Muscle layer of duodenum (tissue), 2 donors: ENCODE data around the gene DEDD2.

Experiments used
- H3K27ac ChIP-seq: one replicate; pipeline ENCODE4 v1.7.0; 2013; ENCODE audit warnings: mild to moderate bottlenecking, low read length
- H3K27me3 ChIP-seq: one replicate; pipeline ENCODE4 v1.7.0; 2013; ENCODE audit warnings: low read depth, mild to moderate bottlenecking, control low read depth, low read length
- H3K36me3 ChIP-seq, 2 donors: one replicate each; pipeline ENCODE4 v1.7.0; 2013; ENCODE audit warnings: low read length in 2 of 2, control low read depth in 1 of 2, mild to moderate bottlenecking in 1 of 2; ENCODE audit not compliant: insufficient read depth in 2 of 2, control insufficient read depth in 1 of 2
- H3K4me1 ChIP-seq, 2 donors: one replicate each; pipeline ENCODE4 v1.7.0; 2013; ENCODE audit warnings: low read length in 2 of 2, mild to moderate bottlenecking in 2 of 2, control low read depth in 1 of 2, moderate library complexity in 1 of 2; ENCODE audit not compliant: insufficient read depth in 2 of 2, control insufficient read depth in 1 of 2
- H3K4me3 ChIP-seq, 2 donors: one replicate each; pipeline ENCODE4 v1.7.0; 2013; ENCODE audit warnings: low read length in 2 of 2, low read depth in 1 of 2, mild to moderate bottlenecking in 1 of 2
- H3K9me3 ChIP-seq, 2 donors: one replicate each; pipeline ENCODE4 v1.7.0; 2013; ENCODE audit warnings: low read length in 2 of 2, control low read depth in 1 of 2, mild to moderate bottlenecking in 1 of 2; ENCODE audit not compliant: control insufficient read depth in 1 of 2
- donor health status: healthy.

The DEDD2 gene

DNA sequence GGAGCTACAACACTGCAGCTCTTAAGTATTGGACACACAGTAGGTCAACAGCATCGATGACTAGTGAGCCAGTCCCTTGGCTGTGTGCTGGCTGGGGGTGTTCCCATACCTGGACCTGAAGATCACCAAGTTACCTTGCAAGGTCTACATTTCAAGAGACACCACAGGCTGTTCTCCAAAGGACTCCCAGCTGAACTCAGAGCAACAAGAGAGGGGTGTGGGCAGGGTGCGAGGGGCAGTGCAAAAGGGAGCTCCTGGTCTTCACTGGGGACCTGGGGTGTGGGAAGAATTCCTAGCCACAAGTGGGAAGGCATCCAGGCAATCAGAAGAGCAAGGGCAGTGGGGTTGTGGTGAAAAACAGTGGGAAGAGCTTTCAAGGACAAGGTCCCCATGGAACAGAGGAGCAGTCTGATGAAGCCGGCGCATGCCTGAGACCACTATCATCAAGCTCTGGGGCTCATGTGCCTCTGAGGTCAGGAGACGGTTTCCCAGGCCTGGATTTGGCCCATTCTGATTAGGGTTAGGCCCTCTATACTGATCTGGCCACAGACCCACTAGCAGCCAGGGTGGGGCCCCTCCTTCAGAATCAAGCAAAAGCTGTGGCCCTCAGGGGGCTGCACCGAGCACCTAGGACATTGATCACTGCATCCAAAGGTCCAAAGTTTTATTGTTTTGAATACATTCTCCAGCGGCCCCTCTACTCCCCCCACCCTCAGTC lies 29.6 kb upstream of the DEDD2 start:
- Histone ChIP-seq H3K4me1 (peaks cover 13 to 73% of the 10 kb centered on the region in 2 donors), H3K27me3 (no peaks in the 10 kb centered on the region), H3K36me3 (peaks cover 10 to 18% of the 10 kb centered on the region in 2 donors), H3K4me3 (no peak overlapping the region), H3K27ac (peak overlapping the region; percentile 68), H3K9me3 (no peaks in the 10 kb centered on the region)

DNA sequence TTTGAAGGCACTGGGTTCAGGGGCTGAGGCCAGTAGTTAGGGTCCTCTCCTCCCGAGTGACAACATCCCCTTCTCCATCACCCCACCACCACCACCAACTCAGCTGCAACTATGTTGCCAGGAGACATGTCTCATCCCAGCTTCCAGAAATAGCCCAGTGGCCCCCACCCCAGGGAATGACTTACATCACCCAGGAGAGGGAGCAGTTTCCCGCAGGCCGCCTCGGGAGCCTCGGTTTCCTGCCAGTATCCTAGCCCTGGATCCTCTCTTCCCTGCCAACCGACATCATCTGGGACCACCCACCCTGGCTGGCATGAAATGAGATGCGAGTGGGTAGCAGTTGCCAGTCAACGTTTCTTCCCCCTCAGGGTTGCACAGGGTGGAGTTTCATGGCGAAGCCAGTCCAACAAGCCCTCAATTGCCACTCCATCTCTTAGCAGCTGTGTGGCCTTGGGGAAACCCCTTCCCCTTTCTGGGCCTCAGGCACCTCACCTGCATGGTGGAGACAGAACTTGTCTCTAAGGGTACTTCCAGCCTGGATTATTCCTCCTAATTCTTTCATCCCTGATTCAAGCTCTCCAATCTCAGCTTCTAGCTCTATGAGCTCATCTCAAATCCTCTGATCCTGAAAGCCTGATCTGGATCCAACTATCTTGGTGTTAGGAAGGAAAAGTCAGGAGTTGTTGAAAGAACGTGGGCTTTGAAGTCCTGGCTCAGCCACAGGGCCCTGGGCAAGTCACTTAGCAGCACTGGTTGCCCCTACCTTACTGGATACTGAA lies 28.9 kb upstream of the DEDD2 start:
- H3K4me3 ChIP-seq: no peak overlapping the region
- H3K36me3 ChIP-seq: peaks cover 10 to 18% of the 10 kb centered on the region in 2 donors
- H3K27ac ChIP-seq: peak overlapping the region; percentile 68
- peaks cover 7 to 71% of the 10 kb centered on the region in 2 donors for H3K4me1 ChIP-seq
- H3K27me3 ChIP-seq: no peaks in the 10 kb centered on the region
- no peaks in the 10 kb centered on the region for H3K9me3 ChIP-seq

DNA sequence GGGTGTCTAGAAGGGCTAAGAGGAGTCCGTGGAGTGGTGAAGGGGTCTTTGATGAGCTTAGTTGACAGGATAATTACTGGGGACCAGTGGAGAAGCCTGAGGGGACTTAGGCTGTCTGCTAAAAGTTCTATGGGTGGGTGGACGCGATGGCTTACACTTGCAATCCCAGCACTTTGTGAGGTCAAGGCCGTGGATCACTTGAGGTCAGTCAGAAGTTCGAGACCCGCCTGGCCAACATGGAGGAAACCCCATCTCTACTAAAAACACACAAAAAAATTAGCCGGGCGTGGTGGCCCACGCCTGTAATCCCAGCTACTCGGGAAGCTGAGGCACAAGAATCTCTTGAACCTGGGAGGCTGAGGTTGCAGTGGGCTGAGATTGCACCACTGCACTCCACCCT lies 27.8 kb upstream of the DEDD2 start:
- Histone ChIP-seq H3K9me3 (no peaks in the 10 kb centered on the region), H3K27me3 (no peaks in the 10 kb centered on the region), H3K27ac (peak overlapping the region; percentile 99), H3K36me3 (peaks cover 10 to 21% of the 10 kb centered on the region in 2 donors), H3K4me3 (peak overlapping the region; percentile 75 to 91), H3K4me1 (peaks cover 13 to 72% of the 10 kb centered on the region in 2 donors)

DNA sequence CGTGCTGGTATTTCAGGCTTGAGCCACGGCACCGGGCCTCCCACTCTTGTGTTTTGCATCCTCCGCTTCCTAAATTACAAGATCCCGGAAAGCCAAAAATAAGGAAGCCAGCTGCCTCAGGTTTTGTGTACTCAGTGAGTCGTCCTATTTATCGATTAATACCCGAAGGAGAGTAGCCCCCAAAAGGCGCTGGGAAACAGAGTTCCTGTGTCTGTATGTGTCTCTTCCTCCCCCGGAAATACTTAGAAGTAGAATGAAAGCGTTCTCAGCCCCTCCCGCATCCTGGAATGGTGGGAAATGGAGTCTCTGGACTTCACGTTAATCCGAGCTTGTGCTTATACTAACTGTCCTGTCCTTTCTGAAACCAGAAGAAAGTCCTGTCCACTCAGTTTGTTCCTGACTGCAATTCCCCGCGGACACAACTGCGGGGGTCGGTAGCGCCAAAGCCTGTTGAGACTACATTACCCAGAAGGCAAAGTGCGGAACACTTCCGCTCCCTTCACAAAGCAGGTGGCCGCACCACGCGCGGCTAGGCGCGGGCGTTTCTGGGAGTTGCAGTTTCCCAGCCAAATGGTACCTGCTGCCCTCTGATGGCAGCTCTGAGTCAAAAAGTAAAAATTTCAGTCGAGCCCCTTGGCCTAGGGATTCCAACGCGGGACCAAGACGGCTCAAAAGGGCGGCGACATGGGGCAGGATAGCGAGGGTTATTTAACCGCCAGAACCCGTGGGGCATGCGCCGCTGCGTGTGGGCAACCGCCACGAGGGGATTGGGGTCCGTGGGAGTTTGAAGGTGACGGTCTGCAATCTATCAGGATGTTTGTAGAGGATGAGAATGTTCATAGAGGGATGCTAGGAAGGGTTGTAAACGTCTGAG lies 27.1 kb upstream of the DEDD2 start:
- Histone ChIP-seq H3K27me3 (no peaks in the 10 kb centered on the region), H3K27ac (peak overlapping the region; percentile 99), H3K4me1 (peaks cover 15 to 70% of the 10 kb centered on the region in 2 donors), H3K9me3 (no peaks in the 10 kb centered on the region), H3K36me3 (peaks cover 6 to 24% of the 10 kb centered on the region in 2 donors), H3K4me3 (peak overlapping the region; percentile 75 to 91)

DNA sequence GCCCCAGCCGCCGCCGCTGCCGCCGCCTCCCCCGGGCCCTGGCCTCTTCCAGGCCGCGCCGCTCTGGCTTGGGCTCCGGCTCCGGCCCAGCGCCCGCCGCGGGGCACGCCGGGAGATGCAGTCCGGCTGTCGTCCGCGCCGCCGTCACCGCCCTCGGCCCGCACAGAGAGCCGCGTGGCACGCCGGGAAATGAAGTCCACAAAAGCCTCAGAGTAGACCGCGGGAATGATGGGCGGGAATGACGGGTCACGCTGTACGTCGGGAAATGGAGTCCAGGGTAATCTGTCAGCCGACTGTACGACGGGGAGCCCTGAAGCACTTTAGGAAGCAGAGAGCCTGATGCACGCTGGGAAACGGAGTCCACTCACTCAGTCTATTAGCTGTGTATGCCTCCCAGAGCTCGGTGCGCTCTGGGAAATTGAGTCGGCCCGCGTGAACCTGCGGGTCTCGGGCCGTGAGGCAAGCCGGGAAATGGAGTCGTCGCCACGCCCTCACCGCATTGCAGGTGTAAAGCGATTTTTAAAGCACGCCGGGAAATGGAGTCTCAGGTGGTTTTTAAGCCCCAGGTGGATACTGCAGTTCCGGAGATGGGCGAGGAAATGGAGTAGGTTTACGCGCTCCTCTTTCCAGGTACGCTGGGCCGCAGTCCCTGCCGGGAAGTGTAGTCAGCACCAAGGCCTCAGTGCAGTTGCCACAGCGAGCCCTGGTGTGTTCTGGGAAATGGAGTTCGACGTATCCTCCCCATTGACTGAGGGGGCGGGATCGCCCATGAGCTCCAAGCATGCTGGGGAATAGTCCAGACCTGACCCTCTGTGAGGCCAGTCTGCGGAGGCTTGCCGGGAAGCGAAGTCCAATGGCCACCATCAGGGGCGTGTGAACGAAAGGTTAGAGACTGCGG lies 25.3 kb upstream of the DEDD2 start, which contains the start of gene GSK3A:
GSK3A (minus strand) TSS at position 91 of the 898 bp plus-strand sequence. CDS start 137 bp downstream, outside the sequence.
- H3K27ac ChIP-seq: peak within 1 kb of the TSS; percentile 99
- H3K36me3 ChIP-seq: peaks cover 6 to 15% of the 10 kb centered on the region in 2 donors
- no peaks in the 10 kb centered on the region for H3K9me3 ChIP-seq
- H3K4me1 ChIP-seq: peaks cover 15 to 60% of the 10 kb centered on the region in 2 donors
- H3K4me3 ChIP-seq: peak within 1 kb of the TSS; percentile 75 to 77
- H3K27me3 ChIP-seq: no peaks in the 10 kb centered on the region

DNA sequence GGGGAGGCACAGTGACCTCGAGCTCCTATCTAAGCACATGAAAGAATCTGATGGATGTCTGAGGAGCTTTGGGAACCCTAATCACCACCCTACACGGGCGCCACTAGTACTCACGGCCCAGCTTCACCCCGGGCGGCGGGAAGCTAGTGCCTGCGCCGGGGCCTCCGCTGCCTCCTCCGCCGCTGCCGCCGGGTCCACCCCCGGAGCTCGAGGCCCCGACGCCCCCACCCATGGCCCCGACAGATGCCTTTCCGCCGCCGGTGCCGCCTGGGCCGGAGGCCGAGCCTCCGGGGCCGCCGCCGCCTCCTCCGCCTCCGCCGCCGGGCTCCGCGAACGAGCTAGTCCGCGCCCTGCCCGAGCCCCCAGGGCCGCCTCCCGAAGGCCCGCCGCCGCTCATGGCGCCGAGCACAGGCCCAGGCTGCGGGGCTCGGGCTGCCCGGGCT lies 24.6 kb upstream of the DEDD2 start:
- Histone ChIP-seq H3K4me1 (peaks cover 15 to 54% of the 10 kb centered on the region in 2 donors), H3K4me3 (peak overlapping the region; percentile 66 to 77), H3K9me3 (no peaks in the 10 kb centered on the region), H3K27me3 (no peaks in the 10 kb centered on the region), H3K27ac (peak overlapping the region; percentile 74), H3K36me3 (peaks cover 6 to 15% of the 10 kb centered on the region in 2 donors)

DNA sequence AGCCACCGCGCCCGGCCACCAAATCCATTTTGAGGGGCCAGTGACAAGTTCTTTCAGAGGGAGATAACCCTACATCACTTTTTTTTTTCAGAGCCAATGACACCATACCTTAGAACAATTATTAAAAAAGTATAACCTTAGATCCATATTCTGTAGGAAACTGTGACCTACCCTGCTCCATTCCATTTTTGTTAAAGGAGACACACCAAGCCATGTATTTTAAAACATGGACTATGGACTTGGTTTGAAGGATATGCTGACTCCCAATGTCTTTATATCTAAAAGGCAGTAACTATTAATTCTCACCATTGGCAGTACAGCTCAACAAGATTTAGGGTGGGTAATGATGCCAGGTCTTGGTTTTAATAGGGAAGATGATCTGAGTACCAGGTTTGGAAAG lies 23.8 kb upstream of the DEDD2 start:
- Histone ChIP-seq H3K36me3 (peaks cover 3 to 23% of the 10 kb centered on the region in 2 donors), H3K27ac (peak overlapping the region; percentile 74), H3K27me3 (no peaks in the 10 kb centered on the region), H3K4me1 (peaks cover 13 to 46% of the 10 kb centered on the region in 2 donors), H3K9me3 (no peaks in the 10 kb centered on the region), H3K4me3 (peak overlapping the region; percentile 66 to 77)

DNA sequence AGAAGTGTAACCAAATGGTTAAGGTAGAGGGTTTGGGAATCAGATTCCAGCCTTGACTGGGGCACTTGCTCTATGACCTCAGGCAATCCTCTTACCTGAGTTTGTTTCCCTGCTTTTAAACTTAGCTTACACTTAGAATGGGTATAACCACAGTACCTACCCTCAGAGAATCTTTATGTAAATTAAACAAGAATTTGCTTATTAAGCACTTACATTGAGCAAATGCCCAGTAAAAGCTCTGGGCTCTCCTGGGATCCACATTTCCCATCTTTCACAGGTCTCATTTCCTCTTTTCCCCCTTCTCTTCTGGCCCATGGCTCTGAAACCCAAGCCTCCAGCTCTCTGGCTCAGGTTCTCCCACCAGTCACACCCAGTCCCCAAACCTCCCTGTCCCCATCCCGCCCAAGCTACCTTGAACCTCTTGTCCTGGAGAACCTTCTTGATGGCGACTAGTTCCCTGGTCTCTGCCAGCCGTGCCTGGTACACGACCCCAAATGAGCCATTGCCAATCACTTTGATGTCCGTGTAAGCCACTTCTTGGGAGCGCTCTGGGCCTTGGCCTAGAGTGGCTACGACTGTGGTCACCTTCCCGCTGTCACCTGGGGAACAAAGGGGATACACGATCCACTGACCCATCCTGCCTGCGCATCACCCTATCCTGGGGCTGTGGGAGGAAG lies 22.2 kb upstream of the DEDD2 start:
- H3K36me3 ChIP-seq: peaks cover 14 to 39% of the 10 kb centered on the region in 2 donors
- no peaks in the 10 kb centered on the region for H3K9me3 ChIP-seq
- H3K4me3 ChIP-seq: no peak overlapping the region
- H3K27me3 ChIP-seq: no peaks in the 10 kb centered on the region
- no peak overlapping the region for H3K27ac ChIP-seq
- peaks cover 9 to 31% of the 10 kb centered on the region in 2 donors for H3K4me1 ChIP-seq

DNA sequence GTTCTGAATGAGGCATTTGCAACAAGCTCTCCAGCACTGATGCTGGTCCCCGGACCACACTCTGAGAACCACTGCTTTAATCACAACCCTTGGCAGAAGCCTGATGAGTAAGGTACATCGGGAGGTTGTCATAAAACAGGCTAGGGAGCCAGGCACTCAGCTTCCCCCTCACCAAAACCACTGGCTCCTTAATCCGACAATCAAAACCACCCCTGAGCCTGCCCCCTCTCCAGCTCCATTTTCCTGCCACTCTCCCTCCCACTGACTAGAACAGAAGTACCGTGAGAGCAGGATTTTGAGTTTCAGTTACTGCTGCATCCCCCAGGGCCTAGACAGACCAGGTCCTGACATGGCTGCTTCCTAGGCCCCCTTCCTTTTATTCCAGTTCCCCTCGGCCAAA lies 17.7 kb upstream of the DEDD2 start:
- H3K36me3 ChIP-seq: peaks cover 49 to 76% of the 10 kb centered on the region in 2 donors
- H3K4me1 ChIP-seq: peaks cover 2 to 9% of the 10 kb centered on the region in 2 donors
- no peaks in the 10 kb centered on the region for H3K9me3 ChIP-seq
- no peak overlapping the region for H3K27ac ChIP-seq
- H3K27me3 ChIP-seq: no peaks in the 10 kb centered on the region
- no peak overlapping the region for H3K4me3 ChIP-seq

DNA sequence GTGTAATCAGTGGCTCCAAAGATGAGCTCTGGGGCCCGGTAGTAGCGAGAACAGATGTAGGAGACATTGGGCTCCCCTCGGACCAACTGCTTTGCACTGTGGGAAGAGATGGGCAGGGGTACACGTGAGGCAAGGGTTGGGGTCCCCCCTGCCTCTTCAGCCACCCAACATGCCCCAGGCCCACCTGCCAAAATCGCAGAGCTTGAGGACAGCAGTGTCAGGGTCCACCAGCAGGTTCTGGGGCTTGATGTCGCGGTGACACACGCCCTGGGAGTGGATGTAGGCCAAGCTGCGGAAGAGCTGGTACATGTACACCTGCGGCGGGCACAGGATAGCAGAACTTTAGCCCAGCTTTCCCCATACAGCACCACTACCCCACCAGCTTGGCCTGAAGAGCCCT lies 16.9 kb upstream of the DEDD2 start:
- Histone ChIP-seq H3K4me3 (no peak overlapping the region), H3K27me3 (no peaks in the 10 kb centered on the region), H3K9me3 (no peaks in the 10 kb centered on the region), H3K27ac (no peak overlapping the region), H3K36me3 (peaks cover 53 to 75% of the 10 kb centered on the region in 2 donors), H3K4me1 (peaks cover 0 to 4% of the 10 kb centered on the region in 2 donors)
